Suprapubic skin (tissue), 3 donors: Measurements from ENCODE around the gene GUCY1A2.

Source experiments
- EP300 ChIP-seq: sonication (generic); formaldehyde crosslinking; IDR thresholded peaks from one replicate; pipeline ENCODE4 v1.6.1; 2017; ENCODE audit warnings: antibody characterized with exemption
- POLR2A ChIP-seq, 2 donors: fragments of 450-650 bp; IDR thresholded peaks; one replicate each; pipeline ENCODE4 v1.6.1; 2017; ENCODE audit warnings: antibody characterized with exemption in 2 of 2, mild to moderate bottlenecking in 2 of 2, moderate library complexity in 2 of 2
- TF ChIP-seq, protein P1 (sequence below), 2 donors: fragments of 200-600 bp in 1 of 2; fragments of 450-650 bp in 1 of 2; sonication (generic) in 1 of 2; IDR thresholded peaks; one replicate each; pipeline ENCODE4 v1.5.1; 2016 to 2019; ENCODE audit warnings: antibody characterized with exemption in 2 of 2, mild to moderate bottlenecking in 1 of 2, moderate library complexity in 1 of 2

DNA sequence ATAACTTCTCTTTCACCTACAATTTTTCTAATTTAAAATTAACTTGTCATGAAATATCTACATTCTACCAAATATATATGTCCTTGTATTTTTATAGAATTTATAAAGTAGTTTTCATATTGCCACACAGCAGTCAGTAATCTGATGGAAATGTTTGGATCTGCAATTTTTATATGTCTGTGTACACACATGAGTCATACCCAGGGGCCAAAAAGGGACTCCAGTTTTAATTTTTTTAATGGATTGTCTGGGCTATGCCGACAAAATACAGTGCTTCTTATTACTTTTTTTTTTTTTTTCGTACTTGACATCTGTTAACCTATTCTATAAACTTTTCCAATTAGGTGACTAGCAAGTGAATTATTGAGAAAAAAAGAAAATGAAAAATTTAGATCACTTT, 6.3 kb downstream of the GUCY1A2 start:
- TF ChIP-seq, protein P1, sequence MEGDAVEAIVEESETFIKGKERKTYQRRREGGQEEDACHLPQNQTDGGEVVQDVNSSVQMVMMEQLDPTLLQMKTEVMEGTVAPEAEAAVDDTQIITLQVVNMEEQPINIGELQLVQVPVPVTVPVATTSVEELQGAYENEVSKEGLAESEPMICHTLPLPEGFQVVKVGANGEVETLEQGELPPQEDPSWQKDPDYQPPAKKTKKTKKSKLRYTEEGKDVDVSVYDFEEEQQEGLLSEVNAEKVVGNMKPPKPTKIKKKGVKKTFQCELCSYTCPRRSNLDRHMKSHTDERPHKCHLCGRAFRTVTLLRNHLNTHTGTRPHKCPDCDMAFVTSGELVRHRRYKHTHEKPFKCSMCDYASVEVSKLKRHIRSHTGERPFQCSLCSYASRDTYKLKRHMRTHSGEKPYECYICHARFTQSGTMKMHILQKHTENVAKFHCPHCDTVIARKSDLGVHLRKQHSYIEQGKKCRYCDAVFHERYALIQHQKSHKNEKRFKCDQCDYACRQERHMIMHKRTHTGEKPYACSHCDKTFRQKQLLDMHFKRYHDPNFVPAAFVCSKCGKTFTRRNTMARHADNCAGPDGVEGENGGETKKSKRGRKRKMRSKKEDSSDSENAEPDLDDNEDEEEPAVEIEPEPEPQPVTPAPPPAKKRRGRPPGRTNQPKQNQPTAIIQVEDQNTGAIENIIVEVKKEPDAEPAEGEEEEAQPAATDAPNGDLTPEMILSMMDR (IDR thresholded peaks at IDR 0.05) = no peak
- no peak for TF ChIP-seq POLR2A (IDR thresholded peaks at IDR 0.05)
- TF ChIP-seq EP300 = no peak
